HepG2 (cell line): ENCODE data around the gene TGFB2. TPM values are rescaled to one million over a fixed set of nuclear protein-coding genes. Genes with fewer than 3 reads are reported as not detected.

Experiments used
- ATAC-seq: fragments of 200-7000 bp; cut with Tn5 transposase; 3 replicates; pipeline ENCODE4 v1.9.1; 2020; ENCODE audit warnings: mild to moderate bottlenecking, moderate library complexity
- BruUV-seq: library from RNA; stranded (reverse); fragments of 400-500 nt; replicated peaks from 2 replicates; lab custom pipeline; 2021; lab: Mats Ljungman, UMichigan
- CTCF ChIA-PET: fragments of 300-600 bp; formaldehyde crosslinking; extraction: SDS; loops from one replicate; lab custom pipeline; 2021; ENCODE audit warnings: low total read pairs, inconsistent platforms, low intra/inter-chr PET ratio; lab: Yijun Ruan, JAX
- POLR2A ChIA-PET: fragments of 350-600 bp; sonication (Branson Sonifier 250); formaldehyde crosslinking; loops from one replicate; lab custom pipeline; 2020; ENCODE audit warnings: antibody characterized with exemption, inconsistent platforms; lab: Yijun Ruan, JAX
- DNase-seq: peaks from one replicate; pipeline ENCODE4 v3.0.0-alpha.2; 2015; ENCODE audit warnings: low spot score
- FAIRE-seq: peaks from 3 replicates; lab custom pipeline; 2011; peaks lifted over from hg19 to GRCh38; lab: Jason Lieb, UNC
- H2AFZ ChIP-seq: one replicate; pipeline ENCODE4 v1.6.1; 2011; ENCODE audit warnings: low read length, inconsistent platforms
- H3K27ac ChIP-seq: fragments of 300-600 bp; 3 replicates; pipeline ENCODE4 v1.8.0; 2011; ENCODE audit warnings: mixed run types, mild to moderate bottlenecking, mixed read lengths, low read length, inconsistent platforms; ENCODE audit not compliant: insufficient read depth; ENCODE audit errors: extremely low read length
- H3K27me3 ChIP-seq, 2 experiments: fragments of 200-600 bp in 1 of 2; 2 replicates in 1 of 2; 3 replicates in 1 of 2; pipeline versions ENCODE4 v1.6.0 to v1.8.0; 2011; ENCODE audit warnings: low read length in 2 of 2, mild to moderate bottlenecking in 2 of 2, moderate library complexity in 2 of 2, inconsistent platforms in 1 of 2; ENCODE audit not compliant: insufficient read depth in 2 of 2, control insufficient read depth in 1 of 2
- H3K36me3 ChIP-seq, 2 experiments: fragments of 200-600 bp in 1 of 2; replicated peaks in 1 of 2; 2 replicates in 1 of 2; 3 replicates in 1 of 2; pipeline versions ENCODE4 v1.5.1 to v1.8.0; 2011; ENCODE audit warnings: low read length in 2 of 2, inconsistent platforms in 1 of 2; ENCODE audit not compliant: insufficient read depth in 2 of 2, control insufficient read depth in 1 of 2
- H3K4me1 ChIP-seq: 2 replicates; pipeline ENCODE4 v1.5.1; 2012; ENCODE audit warnings: low read length, inconsistent platforms; ENCODE audit not compliant: insufficient read depth
- H3K4me2 ChIP-seq: 2 replicates; pipeline ENCODE4 v1.6.0; 2011; ENCODE audit warnings: low read depth, low read length, inconsistent platforms
- H3K4me3 ChIP-seq, 3 experiments: fragments of 200-600 bp in 1 of 3; sonication (generic), shearing (Covaris generic) in 1 of 3; replicated peaks in 1 of 3; 2 replicates each; pipeline ENCODE4 v1.5.1; 2011 to 2016; ENCODE audit warnings: low read length in 3 of 3, inconsistent platforms in 2 of 3, low read depth in 2 of 3, mild to moderate bottlenecking in 2 of 3, control low read depth in 1 of 3, mixed read lengths in 1 of 3; ENCODE audit not compliant: insufficient read depth in 1 of 3
- H3K79me2 ChIP-seq: one replicate; pipeline ENCODE4 v1.6.1; 2011; ENCODE audit warnings: low read length, inconsistent platforms; ENCODE audit not compliant: insufficient read depth
- H3K9ac ChIP-seq: 2 replicates; pipeline ENCODE4 v1.6.0; 2011; ENCODE audit warnings: mild to moderate bottlenecking, low read depth, low read length, inconsistent platforms; ENCODE audit not compliant: insufficient read depth
- H3K9me3 ChIP-seq: 2 replicates; pipeline ENCODE4 v1.5.1; 2012; ENCODE audit warnings: mild to moderate bottlenecking, low read length
- H4K20me1 ChIP-seq: 2 replicates; pipeline ENCODE4 v1.6.0; 2011; ENCODE audit warnings: inconsistent platforms, mild to moderate bottlenecking, low read length, moderate library complexity; ENCODE audit not compliant: insufficient read depth
- JDP2 ChIP-seq: sonication (generic); formaldehyde crosslinking; IDR thresholded peaks from 2 replicates; pipeline ENCODE4 v1.8.1; 2022; ENCODE audit warnings: missing genetic modification reagents, borderline replicate concordance
- MXI1 ChIP-seq: IDR thresholded peaks from 3 replicates; pipeline ENCODE4 v1.6.1; 2012; ENCODE audit warnings: low read depth, low read length, inconsistent platforms, borderline replicate concordance
- WGBS: methylation state at CpG from one replicate; pipeline ENCODE4 v1.1.6; 2017; ENCODE audit warnings: low lambda C conversion rate; 5-methylcytosine and 5-hydroxymethylcytosine counted together
- in situ Hi-C: cut with HindIII; loops from 2 replicates; pipeline ENCODE4 v1.10.0; 2017; ENCODE audit warnings: low pct_unique_long_range_greater_than_20kb; ENCODE audit not compliant: extremely low pct_ligation_motif_present
- intact Hi-C: fragments of 100-400 bp; cut with micrococcal nuclease; formaldehyde crosslinking; loops from one replicate; pipeline ENCODE4 v1.10.0; 2022; ENCODE audit not compliant: unreplicated experiment
- polyA plus RNA-seq, 8 experiments: library from polyadenylated mRNA; depleted of rRNA in 3 of 8; stranded (reverse) in 7 of 8; unstranded in 1 of 8; fragments of >200 nt; fragmentation: Illumina TruSeq in 4 of 8; extraction: Trizol in 4 of 8; gene quantifications; 2 replicates each; pipeline versions ENCODE4 v1.2.1 to v1.2.3, GENCODE V29; 2011 to 2016; ENCODE audit warnings: low read depth in 4 of 8, missing spikeins in 1 of 8, mixed read lengths in 1 of 8; ENCODE audit not compliant: insufficient read depth in 1 of 8
- total RNA-seq, 5 experiments: library from RNA; depleted of rRNA; stranded (reverse); fragments of >200 nt; fragmentation: Illumina TruSeq; extraction: Trizol; gene quantifications; 2 replicates each; pipeline ENCODE4 v1.2.3, GENCODE V29; 2016; ENCODE audit warnings: low read depth in 1 of 5

The TGFB2 gene
- total and polyA plus RNA-seq, 2 of the 13 experiments (the other 11 are each of a cell fraction or from before 2014, with no cell fraction given), result 0.07 TPM; not detected in 1

GRCh38 chr1:218297867-218298266 lies 47.3 kb upstream of the TGFB2 start:
- Histone ChIP-seq H3K27me3 (no peaks in the 10 kb centered on the region), H4K20me1 (no peaks in the 10 kb centered on the region; the same call in 1 of the 2 replicates), H3K27ac (no peak overlapping the region), H3K79me2 (peaks cover 26% of the 10 kb centered on the region), H3K9me3 (no peaks in the 10 kb centered on the region), H3K4me3 (no peak overlapping the region), H3K36me3 (peaks cover 8 to 25% of the 10 kb centered on the region in 2 experiments; a peak in 3 of 5 replicates), H2AFZ (no peak overlapping the region), H3K4me1 (no peaks in the 10 kb centered on the region), H3K9ac (no peak overlapping the region), H3K4me2 (no peak overlapping the region)
- POLR2A ChIA-PET, result no interaction called here
- BruUV-seq, result no TSS peak
- DNase-seq, result no peak
- intact Hi-C loops (no loop called here), in situ Hi-C loops (no loop called here)
- 80% methylated on average over 1 of the region's 1 CpG for WGBS
- no peak for ATAC-seq
- TF ChIP-seq JDP2 (CRISPR knock-in tag), result no peak
- no peak for FAIRE-seq
- CTCF ChIA-PET, result no interaction called here

- H3K79me2 ChIP-seq, result peaks cover 26% of the 10 kb centered on the region
- peaks cover 8 to 26% of the 10 kb centered on the region in 2 experiments; a peak in 3 of 5 replicates for H3K36me3 ChIP-seq
- TF ChIP-seq MXI1, result no peak
- DNase-seq (no peak), FAIRE-seq (no peak), ATAC-seq (no peak)
- ChIA-PET POLR2A (no interaction called here), CTCF (no interaction called here)
- H3K4me2 ChIP-seq, result no peak overlapping the region
- H4K20me1 ChIP-seq, result no peaks in the 10 kb centered on the region; the same call in 1 of the 2 replicates
- no peak overlapping the region for H3K27ac ChIP-seq
- BruUV-seq, result no TSS peak
- H3K27me3 ChIP-seq, result no peaks in the 10 kb centered on the region
- H2AFZ ChIP-seq, result no peak overlapping the region
- no peak overlapping the region for H3K4me3 ChIP-seq
- 98% methylated on average over 4 of the region's 4 CpGs for WGBS
- intact Hi-C loops, result no loop called here
- no peaks in the 10 kb centered on the region for H3K9me3 ChIP-seq
- no peaks in the 10 kb centered on the region for H3K4me1 ChIP-seq
- H3K9ac ChIP-seq, result no peak overlapping the region
- in situ Hi-C loops, result no loop called here
Measured at GRCh38 chr1:218298398-218298797, 46.7 kb upstream of the TGFB2 start.
